Measurements from ENCODE around the gene SPHK2.

SPHK2 gene

DNA sequence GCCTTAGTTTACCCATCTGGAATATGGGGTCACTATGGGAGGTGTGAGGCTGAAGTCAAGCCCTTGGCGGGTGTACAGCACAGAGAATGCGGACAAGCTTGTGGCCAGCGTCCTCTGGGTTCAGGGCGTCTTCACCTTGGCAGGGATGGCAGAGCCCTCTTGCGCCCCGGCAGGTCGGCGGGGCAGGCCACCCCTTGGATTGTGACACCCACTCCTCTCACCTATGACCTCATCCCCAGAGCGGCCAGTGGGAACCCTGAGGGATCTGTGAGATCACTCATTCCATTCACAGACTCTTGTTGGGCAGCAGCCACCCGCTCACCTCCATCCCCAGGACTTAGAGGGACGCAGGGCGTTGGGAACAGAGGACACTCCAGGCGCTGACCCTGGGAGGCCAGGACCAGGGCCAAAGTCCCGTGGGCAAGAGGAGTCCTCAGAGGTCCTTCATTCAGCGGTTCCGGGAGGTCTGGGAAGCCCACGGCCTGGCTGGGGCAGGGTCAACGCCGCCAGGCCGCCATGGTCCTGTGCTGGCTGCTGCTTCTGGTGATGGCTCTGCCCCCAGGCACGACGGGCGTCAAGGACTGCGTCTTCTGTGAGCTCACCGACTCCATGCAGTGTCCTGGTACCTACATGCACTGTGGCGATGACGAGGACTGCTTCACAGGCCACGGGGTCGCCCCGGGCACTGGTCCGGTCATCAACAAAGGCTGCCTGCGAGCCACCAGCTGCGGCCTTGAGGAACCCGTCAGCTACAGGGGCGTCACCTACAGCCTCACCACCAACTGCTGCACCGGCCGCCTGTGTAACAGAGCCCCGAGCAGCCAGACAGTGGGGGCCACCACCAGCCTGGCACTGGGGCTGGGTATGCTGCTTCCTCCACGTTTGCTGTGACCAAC is 12.6 kb upstream of the SPHK2 start, which contains the start of gene SPACA4:
Gene SPACA4, plus strand, starts transcription at position 280 of the 896 bp plus-strand sequence. Its CDS starts 237 bp downstream, at position 517.
- DNase-seq (ENCODE audit: low read depth), result no peak

DNA sequence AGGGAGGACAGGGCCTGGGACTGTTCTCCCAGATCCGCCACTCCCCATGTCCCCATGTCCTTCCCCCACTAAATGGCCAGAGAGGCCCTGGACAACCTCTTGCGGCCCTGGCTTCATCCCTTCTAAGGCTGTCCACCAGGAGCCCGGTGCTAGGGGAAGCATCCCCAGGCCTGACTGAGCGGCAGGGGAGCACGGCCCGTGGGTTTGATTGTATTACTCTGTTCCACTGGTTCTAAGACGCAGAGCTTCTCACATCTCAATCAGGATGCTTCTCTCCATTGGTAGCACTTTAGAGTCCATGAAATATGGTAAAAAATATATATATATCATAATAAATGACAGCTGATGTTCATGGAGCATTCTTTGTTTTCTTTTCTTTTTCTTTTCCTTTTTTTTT is 11.9 kb upstream of the SPHK2 start:
- DNase-seq (ENCODE audit: low read depth), result no peak

DNA sequence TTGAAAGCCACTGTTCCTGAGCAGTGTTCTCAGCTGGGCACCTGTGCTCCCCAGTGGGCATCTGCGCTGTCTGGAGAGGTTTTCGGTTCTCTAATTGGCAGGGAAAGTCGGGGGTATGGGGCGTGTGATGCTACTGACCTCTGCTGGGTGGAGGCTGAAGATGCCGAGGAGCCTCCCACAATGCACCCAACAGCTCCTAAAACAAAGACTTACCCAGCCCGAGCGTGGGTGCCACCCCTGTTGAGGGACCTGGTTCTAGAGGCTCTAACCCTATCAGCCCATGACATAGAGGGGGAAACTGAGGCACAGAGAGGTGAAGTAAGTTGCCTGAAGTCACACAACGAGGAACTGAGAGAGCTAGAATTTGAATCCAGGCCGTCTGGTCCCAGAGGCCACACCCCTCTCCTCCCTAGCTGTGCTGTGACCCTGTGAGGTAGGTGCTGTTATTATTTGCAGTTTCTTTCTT is 10.5 kb upstream of the SPHK2 start:
- DNase-seq (ENCODE audit: low read depth), result peak; percentile 62

DNA sequence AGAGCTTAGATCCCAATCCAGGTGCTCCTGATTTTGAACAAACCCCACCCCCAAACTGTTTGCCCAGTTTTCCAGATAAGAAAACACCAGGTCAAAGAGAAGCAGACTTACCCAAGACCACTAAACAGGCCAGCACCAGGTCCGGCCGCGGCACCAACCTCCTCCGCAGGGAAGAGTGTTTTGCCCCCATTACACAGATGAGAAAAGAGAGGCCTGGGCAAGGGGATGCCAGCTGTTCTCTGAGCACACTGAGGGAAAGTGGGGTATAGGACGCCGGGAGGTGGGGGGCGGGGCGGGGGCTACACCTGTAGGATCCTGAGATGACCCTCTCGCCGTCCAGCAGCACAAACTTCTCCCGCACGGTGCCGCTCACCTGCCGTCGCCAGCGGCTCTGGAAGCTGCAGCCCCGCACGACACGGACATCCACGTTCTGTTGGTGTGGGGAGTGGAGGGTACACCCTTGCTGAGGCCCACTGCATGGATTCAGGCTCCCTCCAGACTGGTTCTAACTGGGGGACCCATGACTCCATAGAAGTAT is 9.7 kb upstream of the SPHK2 start:
- DNase-seq (ENCODE audit: low read depth), result no peak

DNA sequence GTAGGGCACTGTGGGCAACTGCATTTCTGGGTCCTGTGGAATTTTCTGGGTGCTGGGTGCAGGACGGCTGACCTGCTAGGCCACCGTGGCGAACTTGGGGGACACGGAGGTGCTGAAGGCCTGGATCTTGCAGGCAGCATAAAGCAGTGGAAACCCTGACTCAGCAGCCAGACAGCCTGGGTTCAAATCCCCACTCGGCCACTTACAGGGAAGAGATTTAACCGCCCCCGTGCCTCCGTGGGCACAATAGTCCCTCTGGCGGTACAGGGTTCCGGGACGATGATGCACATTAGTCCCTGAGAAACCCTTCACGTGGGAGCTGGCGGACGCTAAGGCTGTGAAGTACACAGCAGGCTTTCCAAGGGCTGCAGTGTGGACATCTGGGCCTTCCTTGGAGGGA is 7.4 kb upstream of the SPHK2 start:
- no peak for DNase-seq (ENCODE audit: low read depth)

DNA sequence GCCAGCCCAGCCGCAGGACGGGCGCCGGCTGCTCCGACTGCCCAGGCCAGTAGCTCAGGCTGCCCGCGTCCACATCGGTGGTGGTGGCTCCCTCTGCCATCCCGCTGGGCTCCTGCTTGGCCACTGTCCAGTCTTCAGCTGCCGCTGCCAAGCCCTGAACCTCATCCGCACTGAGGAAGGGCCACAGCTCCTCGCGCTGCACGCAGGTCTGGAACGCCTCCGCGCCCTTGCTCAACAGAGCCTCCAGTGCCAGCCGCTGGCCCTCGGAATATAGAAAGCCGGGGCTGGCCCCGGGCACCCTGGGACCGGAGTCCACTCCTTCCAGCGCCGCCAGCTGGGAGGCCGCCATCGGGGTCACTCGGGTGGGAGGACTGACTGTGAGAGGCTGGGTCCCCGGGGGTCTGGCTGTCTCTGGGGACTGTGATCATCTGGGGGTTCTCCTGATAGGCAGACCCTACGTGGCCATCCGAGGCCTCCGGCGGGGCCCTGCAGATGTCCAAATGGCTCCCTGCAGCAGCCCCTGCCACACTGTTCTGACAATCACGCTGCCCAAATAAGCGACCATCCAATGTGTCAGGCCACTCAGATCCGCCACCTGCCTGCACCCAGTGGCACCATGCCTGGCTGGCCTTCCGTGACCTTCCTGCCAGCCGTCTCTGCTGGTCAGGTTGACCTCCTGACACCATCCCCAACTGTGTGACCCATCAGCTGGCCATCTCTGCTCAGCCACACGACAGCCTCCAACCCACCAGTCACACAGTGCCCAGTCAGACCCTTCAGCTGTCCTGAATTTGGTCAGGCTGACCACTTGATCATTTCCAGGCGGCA is 6.1 kb upstream of the SPHK2 start:
- no peak for DNase-seq (ENCODE audit: low read depth)

DNA sequence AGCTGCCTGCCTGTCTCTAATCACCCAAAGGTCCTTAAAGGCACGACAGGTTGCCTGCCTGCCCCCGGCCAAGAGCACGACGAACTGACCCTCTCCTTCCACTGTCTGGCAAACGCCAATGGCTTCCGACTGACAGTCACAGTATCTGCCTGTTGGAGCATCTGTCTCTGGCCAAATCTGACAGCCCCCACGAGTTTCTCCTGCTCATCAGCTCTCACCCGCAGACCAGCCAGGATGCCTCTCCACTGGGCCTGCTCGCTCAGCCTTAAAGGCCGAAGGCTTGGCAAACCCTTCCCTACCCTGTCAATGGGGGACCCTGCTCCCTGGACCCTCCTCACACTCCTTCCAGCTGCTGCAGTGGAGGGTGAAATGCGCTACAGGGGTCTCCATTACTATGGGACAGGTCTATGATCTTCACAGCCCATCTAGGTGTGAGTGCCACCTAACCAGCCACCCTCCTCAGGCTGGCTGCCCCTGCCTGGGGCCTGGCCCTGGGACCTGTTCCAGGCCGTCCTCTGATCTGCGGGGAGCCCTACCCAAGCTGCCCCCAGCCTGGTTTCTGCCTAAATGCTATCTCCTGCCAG is 5.4 kb upstream of the SPHK2 start:
- no peak for DNase-seq (ENCODE audit: low read depth)

DNA sequence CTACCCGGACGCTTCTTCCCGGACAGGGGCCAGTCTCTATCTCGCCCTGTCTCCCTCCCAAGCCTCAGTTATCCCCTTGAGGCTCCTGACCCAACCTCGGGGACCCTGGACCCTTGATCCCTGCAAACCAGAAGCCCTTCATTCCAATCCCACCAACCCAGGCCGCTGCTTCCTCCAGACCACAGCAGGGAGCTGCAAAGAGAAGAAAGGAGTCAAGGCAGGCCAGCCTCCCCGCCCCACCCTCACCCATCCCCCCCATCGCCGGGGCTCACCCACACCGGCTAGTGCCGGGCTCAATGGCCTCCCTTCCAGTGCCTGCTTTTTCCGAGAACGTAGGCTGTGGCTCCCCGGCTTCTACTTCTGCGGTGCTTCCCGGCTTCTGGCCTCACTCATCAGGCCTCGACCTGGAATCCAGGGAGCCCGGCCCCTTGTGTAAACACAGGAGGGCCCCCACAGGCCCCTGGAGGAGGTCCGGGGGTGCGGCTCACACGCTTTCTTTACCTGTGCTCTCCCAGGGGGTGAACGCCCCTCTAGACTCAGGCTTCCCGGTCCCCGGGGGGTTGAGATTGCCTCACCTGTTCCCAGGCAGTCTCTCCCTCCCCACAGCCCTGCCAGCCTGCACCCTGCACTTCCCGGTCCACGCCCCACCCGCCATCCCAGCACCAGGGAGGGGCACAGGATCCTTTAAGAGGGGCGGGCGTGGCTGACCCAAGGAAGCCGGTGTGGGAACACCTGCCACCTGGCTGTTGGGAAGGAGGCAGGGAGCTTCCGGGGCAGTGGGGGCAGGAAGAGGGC is 4.7 kb upstream of the SPHK2 start, which contains the start of gene FAM83E:
Gene FAM83E, minus strand, starts transcription at position 641 of the 795 bp plus-strand sequence. CDS start 1,704 bp downstream, outside the sequence.
- DNase-seq (ENCODE audit: low read depth), result no peak

DNA sequence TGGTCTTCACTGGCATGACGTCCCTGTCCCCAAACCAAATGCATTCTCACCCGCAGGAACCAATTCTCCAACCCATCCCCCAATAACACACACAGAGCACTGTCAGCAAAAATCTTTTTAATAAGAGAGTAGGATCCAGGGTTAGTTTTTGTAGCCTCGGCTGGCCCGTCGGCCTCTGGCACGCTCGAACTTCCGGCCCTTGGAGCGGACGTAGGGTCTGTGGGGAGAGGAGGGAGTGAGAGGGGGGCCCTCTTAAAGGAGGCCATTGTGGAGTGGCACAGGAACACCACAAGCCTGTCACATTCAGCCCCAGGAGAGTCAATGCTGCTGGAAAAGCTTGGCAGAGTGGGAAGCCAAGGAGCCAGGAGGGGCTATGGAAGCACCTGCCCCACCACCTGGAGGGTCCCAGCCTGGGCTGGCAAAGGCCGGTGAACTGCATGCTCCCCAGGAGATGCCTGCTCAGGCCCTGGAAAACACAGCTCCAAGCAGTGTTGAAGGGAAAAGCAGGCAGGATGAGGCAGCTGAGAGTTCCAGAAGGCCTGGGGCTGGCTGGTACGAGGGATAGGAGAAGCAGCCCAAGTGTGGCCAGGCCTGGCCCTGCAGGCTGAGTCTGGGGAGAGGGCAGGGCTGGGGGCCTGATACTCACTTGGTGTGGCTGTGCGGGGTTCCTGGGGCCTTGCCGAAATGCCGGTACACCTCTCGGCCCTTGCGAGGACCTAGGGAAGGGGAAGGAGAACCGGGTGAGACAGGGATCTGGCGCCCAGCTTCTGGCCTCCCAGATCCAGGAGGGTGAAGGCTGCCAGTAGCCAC is 3.9 kb upstream of the SPHK2 start:
- DNase-seq (ENCODE audit: low read depth), result no peak

DNA sequence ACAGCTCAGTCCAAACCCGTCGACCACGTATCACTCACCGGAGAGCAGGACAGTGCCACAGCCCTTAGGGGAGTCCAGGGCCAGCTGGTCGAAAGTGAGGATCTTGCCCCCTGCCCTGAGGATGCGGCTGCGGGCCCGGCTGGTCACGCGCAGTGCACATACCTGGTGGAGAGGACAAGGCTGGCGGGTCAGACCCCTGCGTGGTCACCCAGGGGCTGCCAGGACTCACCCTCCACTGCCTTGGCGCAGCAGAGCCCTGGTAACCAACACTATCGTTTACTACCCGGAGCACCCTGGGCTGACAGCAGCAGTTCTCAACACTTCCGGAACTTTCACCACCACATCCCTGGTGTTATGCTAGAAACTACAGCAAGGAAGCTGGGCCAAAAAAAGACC is 3.3 kb upstream of the SPHK2 start:
- no peak for DNase-seq (ENCODE audit: low read depth)

DNA sequence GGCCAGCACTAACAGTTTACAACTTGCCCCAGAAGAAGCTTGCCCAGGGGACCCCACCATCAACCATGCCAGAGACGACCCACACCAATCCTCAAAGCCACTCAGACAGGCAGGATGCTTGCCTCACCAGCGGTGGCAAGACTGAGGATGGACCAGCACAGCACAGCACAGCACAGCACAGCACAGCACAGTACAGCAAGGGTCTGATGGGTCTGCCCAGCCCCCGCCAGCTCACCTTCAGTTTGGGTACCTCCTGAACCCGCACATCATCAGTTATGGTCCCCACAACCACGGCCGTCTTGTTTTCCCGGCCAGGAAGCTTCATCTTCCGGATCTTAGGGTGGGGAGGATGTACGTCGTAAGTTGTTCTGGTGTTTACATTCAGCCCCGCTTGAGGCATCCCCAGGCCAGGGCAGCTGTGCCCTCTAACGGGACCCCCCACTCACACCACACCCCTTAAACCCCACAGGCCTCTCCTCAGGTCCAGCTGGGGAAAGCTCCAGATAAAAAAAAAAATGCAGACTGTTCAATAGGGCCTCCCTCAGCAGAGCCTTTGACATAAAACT is 2.7 kb upstream of the SPHK2 start:
- no peak for DNase-seq (ENCODE audit: low read depth)

DNA sequence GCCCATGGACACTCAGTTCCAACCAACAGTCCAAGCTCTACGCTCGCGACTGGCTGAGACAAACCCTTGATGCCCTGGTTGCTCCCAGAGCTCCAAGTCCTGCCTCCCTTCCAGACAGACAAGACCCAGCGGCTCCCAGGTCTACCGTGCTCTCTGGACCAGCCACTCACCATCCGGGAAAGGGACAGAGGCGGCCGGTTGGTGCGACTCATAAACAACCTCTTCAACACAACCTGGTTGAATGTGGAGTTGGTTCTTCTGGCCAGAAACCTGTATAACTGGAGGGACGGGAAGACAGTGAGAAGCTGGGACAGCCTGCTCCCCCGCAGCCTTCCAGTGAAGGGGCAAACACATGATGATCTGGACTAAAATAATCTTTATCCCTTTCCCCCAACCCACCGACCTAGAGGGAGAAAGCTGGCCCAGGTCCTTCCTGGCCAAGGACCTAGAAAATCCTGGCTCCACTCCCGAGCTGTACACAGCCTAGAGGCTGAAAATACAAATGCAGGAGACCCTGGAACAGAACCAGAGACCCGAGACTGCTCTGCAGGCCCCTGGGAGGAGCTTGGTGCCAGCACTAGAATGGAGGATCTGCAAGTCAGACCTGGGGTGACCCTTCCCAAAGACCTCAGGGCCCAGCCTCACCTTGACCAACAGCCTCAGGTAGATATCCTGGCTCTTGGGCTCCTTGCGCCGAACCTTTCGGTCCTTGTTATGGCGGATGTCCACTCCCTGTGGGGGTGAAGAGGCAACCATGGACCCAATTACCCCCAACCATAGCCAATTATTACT is 2.0 kb upstream of the SPHK2 start:
- peak; percentile 20 for DNase-seq (ENCODE audit: low read depth)

DNA sequence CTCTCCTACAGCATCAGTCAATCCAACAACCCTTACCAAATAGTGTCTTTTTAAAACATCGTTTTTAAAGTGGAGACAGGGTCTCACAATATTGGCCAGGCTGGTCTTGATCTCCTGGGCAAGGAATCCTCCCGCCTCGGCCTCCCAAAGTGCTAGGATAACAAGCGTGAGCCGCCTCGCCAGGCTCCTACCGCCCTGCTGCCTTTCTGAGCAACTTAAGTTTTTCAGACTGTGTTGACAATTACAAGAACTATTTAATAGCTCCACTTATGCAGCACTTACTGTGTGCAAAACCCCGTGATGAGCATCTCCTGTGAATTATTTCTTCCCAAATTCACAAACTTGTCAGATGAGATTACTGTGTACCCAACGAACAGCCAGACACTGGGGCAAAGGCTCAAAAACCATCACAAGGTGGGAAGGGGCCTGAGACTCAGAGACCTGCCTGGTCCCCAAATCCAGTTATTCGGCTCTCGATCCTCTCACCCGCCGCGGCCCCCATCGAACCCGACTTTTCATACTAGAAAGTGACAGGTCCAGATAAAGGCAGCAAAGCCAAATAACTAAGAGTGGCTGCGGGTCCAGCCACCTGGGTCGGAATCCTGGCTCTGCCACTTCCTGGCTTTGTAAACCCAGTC is 909 bp upstream of the SPHK2 start:
- DNase-seq (ENCODE audit: low read depth), result peak; percentile 19

DNA sequence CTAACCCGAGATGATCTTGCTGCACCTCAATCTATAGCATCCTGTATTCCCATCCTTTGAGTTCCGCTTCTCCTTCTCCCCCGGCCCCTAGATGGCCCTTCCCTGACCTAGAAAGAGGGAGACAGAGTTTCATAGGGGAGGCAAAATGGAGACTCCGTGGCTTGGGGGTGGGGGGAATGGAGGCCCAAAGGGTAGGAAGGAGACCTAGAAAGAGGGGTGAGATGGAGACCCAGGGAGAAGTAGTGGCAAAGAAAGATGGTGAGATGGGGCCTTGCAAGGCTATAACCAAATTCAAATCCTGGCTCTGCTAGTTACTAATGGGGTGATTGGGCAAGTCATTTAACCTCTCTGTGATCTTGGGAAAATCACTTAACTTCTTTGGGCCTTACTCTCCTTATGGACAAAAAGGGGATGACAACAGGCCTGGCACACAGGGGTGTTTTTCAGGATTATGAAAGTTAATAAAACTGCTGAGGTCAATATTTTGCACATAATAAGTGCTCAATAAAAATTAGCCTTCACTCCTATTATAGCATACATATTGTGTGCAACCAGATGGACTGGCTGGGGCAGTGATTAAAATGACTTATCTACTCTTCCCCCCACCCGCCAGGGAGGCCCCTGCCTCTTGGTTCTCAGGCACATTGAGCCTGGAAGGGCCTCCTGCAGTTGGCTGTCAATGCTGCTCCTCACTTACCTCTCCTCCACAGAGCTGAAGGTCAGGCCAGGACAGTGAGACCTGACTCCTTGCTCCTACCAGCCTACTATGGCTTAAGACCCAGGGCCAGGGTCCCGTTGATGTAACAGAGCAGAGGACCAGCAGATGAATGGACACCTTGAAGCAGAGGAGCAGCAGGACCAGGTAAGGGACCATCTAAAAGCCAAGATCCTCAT is 633 bp downstream of the SPHK2 start:
- peak; percentile 36 for DNase-seq (ENCODE audit: low read depth)

DNA sequence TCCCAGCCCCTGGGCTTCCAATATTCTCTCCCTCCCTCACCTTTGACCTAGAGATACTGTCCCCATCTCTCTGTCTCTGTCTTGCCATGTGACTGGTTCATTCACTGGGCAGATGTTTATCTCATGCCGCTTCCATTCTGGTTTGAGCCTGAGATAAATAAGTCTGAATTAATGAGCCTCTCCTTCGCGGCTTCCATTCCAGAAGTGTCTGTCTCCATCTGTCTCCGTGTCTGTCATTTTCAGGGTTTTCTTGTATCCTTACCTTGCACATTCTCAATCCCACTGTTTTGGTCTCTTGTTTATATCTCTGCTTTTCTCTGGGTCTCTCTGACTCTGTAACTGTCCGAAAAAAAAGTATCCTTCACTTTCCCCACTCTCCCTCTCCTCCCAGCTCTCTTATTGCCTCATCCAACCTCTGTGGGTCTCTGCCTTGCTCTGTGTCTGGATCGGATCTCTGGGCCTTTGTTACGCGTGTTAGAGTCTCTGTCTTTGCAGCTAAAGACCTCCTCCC is 4.3 kb downstream of the SPHK2 start:
- no peak for DNase-seq (ENCODE audit: low read depth)

DNA sequence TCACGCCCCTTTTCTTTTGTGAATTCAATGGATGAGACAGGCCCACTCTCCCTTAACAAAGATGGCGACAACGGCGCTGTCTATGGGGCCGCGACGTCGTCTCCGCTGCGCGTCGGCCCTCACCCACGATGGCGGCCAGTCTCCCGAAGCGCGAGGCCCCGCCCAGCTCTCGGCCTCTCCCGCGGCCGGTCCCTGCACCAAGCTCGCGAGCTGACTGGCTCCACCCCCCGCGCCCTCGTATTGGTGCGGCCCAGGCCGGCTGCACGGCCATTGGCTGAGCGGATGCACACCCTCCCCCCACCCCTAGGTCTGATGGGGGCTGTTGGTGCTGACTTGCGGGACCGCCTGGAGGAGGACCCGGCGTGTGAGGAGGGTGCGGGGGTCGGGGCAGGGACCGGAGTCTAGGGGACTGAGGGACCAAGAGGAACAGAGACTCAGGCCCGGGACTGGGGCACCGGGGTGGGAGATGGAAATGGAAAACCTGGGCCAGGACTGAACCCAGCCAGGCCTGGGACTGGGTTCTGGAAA is 4.8 kb downstream of the SPHK2 start:
- peak; percentile 98 for DNase-seq (ENCODE audit: low read depth)
